A673 (cell line): ENCODE results near the gene ADCY4. TPM values are rescaled to one million over a fixed set of nuclear protein-coding genes. Genes with fewer than 3 reads are reported as not detected.

Source experiments
- BruUV-seq: library from RNA; stranded (reverse); fragments of 400-500 nt; replicated peaks from 2 replicates; lab custom pipeline; 2021; lab: Mats Ljungman, UMichigan
- CTCF ChIA-PET: fragments of 300-600 bp; sonication (Branson Sonifier 250); formaldehyde crosslinking; loops from one replicate; lab custom pipeline; 2022; ENCODE audit warnings: antibody characterized with exemption; lab: Charles Lee
- POLR2A ChIA-PET: fragments of 300-600 bp; sonication (Branson Sonifier 250); formaldehyde crosslinking; loops from one replicate; lab custom pipeline; 2022; ENCODE audit warnings: antibody characterized with exemption; ENCODE audit not compliant: low non-redundant PET; lab: Charles Lee
- DNase-seq: peaks from one replicate; pipeline ENCODE4 v3.0.0-alpha.2; 2015; ENCODE audit warnings: low spot score
- H3K27ac ChIP-seq: fragments of 200-600 bp; sonication (generic); 2 replicates; pipeline ENCODE4 v1.5.1; 2016; ENCODE audit warnings: mixed run types, low read depth, mild to moderate bottlenecking, mixed read lengths, antibody characterized with exemption, low read length; ENCODE audit not compliant: poor library complexity, severe bottlenecking
- H3K27me3 ChIP-seq: fragments of 200-600 bp; sonication (generic); replicated peaks from 2 replicates; pipeline ENCODE4 v1.6.1; 2017; ENCODE audit warnings: mixed run types, low read depth, mild to moderate bottlenecking, mixed read lengths, antibody characterized with exemption, low read length; ENCODE audit not compliant: insufficient read depth, poor library complexity
- H3K36me3 ChIP-seq: fragments of 200-600 bp; sonication (generic); 2 replicates; pipeline ENCODE4 v1.6.1; 2016; ENCODE audit warnings: mixed run types, mild to moderate bottlenecking, mixed read lengths, antibody characterized with exemption, low read length; ENCODE audit not compliant: insufficient read depth, poor library complexity, severe bottlenecking
- H3K4me1 ChIP-seq: fragments of 200-600 bp; sonication (generic); 2 replicates; pipeline ENCODE4 v1.6.1; 2017; ENCODE audit warnings: mixed run types, mild to moderate bottlenecking, mixed read lengths, antibody characterized with exemption, low read length; ENCODE audit not compliant: insufficient read depth, poor library complexity, severe bottlenecking
- H3K4me3 ChIP-seq: fragments of 200-600 bp; sonication (generic); 2 replicates; pipeline ENCODE4 v1.5.1; 2016; ENCODE audit warnings: low read depth, mixed run types, mild to moderate bottlenecking, mixed read lengths, low read length; ENCODE audit not compliant: poor library complexity, severe bottlenecking
- H3K9me3 ChIP-seq: fragments of 200-600 bp; sonication (generic); 2 replicates; pipeline ENCODE4 v1.6.1; 2016; ENCODE audit warnings: mixed run types, low read depth, mild to moderate bottlenecking, mixed read lengths, antibody characterized with exemption, low read length; ENCODE audit not compliant: poor library complexity, severe bottlenecking
- EZH2 ChIP-seq: fragments of 200-600 bp; sonication (generic); IDR thresholded peaks from 2 replicates; pipeline ENCODE4 v1.6.1; 2017; ENCODE audit warnings: borderline replicate concordance, low read depth, mild to moderate bottlenecking, mixed read lengths, antibody characterized with exemption, low read length; ENCODE audit not compliant: poor library complexity, severe bottlenecking
- intact Hi-C: fragments of 100-400 bp; cut with micrococcal nuclease; formaldehyde crosslinking; loops from one replicate; pipeline ENCODE4 v1.10.0; 2022; ENCODE audit not compliant: unreplicated experiment
- total RNA-seq: library from RNA; stranded (reverse); gene quantifications from 2 replicates; pipeline ENCODE4 v1.2.3, GENCODE V29; 2021
- TF ChIP-seq, protein P1 (sequence below): fragments of 300-800, 200-600 bp; sonication (generic); conservative IDR thresholded peaks from 2 replicates; pipeline ENCODE4 v1.5.1; 2017; ENCODE audit warnings: low read depth, mild to moderate bottlenecking, antibody characterized with exemption, low read length, moderate library complexity, mixed read lengths

Gene ADCY4
- total RNA-seq, 1 experiment from 2014 or later = 0.84 TPM

- TF ChIP-seq EZH2 = no peak
- TF ChIP-seq, protein P1, sequence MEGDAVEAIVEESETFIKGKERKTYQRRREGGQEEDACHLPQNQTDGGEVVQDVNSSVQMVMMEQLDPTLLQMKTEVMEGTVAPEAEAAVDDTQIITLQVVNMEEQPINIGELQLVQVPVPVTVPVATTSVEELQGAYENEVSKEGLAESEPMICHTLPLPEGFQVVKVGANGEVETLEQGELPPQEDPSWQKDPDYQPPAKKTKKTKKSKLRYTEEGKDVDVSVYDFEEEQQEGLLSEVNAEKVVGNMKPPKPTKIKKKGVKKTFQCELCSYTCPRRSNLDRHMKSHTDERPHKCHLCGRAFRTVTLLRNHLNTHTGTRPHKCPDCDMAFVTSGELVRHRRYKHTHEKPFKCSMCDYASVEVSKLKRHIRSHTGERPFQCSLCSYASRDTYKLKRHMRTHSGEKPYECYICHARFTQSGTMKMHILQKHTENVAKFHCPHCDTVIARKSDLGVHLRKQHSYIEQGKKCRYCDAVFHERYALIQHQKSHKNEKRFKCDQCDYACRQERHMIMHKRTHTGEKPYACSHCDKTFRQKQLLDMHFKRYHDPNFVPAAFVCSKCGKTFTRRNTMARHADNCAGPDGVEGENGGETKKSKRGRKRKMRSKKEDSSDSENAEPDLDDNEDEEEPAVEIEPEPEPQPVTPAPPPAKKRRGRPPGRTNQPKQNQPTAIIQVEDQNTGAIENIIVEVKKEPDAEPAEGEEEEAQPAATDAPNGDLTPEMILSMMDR = no peak
- ChIA-PET POLR2A (interaction anchor here (0.6 to 0.7 kb wide), 2 partner anchors 18 to 96 kb away, joined by 8 to 14 read pairs; no protein-coding TSS in a partner anchor), CTCF (interaction anchor here (1.3 to 1.5 kb wide), 2 partner anchors 105 to 109 kb away, joined by 5 to 6 read pairs; no protein-coding TSS in a partner anchor)
- no TSS peak for BruUV-seq
- no peak for DNase-seq
- intact Hi-C loops = no loop called here
- Histone ChIP-seq H3K9me3 (no peaks in the 10 kb centered on the region), H3K36me3 (no peaks in the 10 kb centered on the region), H3K27ac (no peak overlapping the region), H3K27me3 (no peaks in the 10 kb centered on the region), H3K4me1 (no peaks in the 10 kb centered on the region), H3K4me3 (no peak overlapping the region)
Measured at GRCh38 chr14:24327303-24327702, 7.6 kb downstream of the ADCY4 start.

- H3K36me3 ChIP-seq = no peaks in the 10 kb centered on the region
- no peaks in the 10 kb centered on the region for H3K4me1 ChIP-seq
- no peaks in the 10 kb centered on the region for H3K27me3 ChIP-seq
- CTCF ChIA-PET = interaction anchor here (0.7 to 2.0 kb wide), 3 partner anchors 18 to 117 kb away, joined by 3 to 7 read pairs (median 3); partner anchors contain the start of gene CIDEB
- TF ChIP-seq EZH2 = no peak
- TF ChIP-seq, protein P1 = no peak
- no TSS peak for BruUV-seq
- no peak overlapping the region for H3K27ac ChIP-seq
- DNase-seq = no peak
- intact Hi-C loops = no loop called here
- H3K9me3 ChIP-seq = no peaks in the 10 kb centered on the region
- POLR2A ChIA-PET = no interaction called here
- no peak overlapping the region for H3K4me3 ChIP-seq
Measured at GRCh38 chr14:24325963-24326362, 8.9 kb downstream of the ADCY4 start.

DNA sequence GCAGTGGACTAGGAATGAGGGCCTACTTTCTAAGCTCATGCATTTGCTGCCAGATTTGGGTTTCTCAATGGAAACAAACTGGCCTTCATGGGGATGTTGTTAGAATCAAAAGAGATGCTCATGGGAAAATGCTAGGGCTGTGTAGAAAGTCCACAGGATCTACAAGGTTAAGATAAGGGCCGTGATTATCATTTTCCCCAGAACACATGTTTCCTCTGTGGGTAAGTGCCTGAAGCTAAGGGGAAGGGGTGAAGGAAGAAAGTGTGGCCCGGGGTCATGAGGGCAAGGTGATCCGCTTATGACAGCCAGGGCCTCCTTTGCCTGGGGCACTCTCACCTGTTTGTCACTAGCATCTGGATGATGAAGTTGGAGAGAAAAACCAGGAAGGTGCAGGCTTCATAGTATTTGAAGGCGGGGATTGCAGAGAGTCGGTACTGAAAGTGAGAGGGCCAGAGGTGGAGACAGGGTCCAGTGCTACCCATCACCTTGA, 9.8 kb downstream of the ADCY4 start:
- Histone ChIP-seq H3K36me3 (no peaks in the 10 kb centered on the region), H3K4me1 (no peaks in the 10 kb centered on the region), H3K9me3 (no peaks in the 10 kb centered on the region), H3K27ac (no peak overlapping the region), H3K4me3 (no peak overlapping the region), H3K27me3 (no peaks in the 10 kb centered on the region)
- no TSS peak for BruUV-seq
- intact Hi-C loops = no loop called here
- ChIA-PET CTCF (interaction anchor here (2.0 kb wide), 1 partner anchor 107 kb away, joined by 7 read pairs; no protein-coding TSS in a partner anchor), POLR2A (no interaction called here)
- TF ChIP-seq EZH2 = no peak
- TF ChIP-seq, protein P1 = no peak
- DNase-seq = no peak
